ENCODE data around the gene PLCL1.

Gene PLCL1

DNA sequence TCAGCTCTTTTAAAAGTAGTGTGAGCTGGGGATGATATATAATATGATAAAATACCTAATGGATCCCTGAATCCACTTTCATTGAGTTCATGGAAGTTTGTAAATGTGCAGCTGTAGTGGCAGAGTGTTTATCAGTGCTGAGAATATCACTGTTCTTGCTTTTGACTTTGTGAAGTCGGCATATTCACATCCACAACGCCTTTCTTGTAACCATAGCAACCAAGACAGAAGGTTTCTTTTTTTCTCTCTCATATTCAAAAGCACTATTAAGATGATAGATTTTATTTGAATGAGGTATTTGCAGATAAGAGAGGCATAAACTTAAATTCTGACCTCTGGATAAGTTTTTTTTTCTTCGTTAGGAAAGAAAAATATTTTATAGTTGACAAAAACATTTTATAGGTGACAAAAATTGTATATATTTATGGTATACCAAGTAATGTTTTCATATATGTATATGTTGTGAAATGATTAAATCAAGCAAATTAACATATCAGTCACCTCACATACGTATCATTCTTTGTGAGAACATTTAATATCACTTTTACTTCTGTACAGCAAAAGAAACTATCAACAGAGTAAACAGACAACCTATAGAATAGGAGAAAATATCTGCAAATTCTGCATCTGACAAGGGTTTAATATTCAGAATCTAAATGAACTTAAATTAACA lies 130.0 kb downstream of the PLCL1 start:
- TF ChIP-seq, protein P1, sequence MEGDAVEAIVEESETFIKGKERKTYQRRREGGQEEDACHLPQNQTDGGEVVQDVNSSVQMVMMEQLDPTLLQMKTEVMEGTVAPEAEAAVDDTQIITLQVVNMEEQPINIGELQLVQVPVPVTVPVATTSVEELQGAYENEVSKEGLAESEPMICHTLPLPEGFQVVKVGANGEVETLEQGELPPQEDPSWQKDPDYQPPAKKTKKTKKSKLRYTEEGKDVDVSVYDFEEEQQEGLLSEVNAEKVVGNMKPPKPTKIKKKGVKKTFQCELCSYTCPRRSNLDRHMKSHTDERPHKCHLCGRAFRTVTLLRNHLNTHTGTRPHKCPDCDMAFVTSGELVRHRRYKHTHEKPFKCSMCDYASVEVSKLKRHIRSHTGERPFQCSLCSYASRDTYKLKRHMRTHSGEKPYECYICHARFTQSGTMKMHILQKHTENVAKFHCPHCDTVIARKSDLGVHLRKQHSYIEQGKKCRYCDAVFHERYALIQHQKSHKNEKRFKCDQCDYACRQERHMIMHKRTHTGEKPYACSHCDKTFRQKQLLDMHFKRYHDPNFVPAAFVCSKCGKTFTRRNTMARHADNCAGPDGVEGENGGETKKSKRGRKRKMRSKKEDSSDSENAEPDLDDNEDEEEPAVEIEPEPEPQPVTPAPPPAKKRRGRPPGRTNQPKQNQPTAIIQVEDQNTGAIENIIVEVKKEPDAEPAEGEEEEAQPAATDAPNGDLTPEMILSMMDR (IDR thresholded peaks at IDR 0.05; ENCODE audit: extremely low read depth, missing control alignments), result no peak
- DNase-seq (ENCODE audit: low spot score), result no peak

DNA sequence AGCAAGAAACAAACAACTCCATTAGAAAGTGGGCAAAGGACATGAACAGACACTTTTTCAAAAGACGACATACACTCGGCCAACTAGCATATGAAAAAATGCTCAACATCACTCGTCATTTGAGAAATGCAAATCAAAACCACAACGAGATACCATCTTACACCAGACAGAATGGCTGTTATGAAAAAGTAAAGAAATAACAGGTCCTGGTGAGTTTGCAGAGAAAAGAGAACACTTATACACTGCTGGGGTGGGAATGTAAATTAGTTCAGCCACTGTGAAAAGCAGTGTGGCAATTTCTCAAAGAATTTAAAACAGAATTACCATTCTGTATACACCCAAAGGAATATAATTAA lies 130.5 kb downstream of the PLCL1 start:
- TF ChIP-seq, protein P1 (IDR thresholded peaks at IDR 0.05; ENCODE audit: extremely low read depth, missing control alignments), result no peak
- DNase-seq (ENCODE audit: low spot score), result no peak

DNA sequence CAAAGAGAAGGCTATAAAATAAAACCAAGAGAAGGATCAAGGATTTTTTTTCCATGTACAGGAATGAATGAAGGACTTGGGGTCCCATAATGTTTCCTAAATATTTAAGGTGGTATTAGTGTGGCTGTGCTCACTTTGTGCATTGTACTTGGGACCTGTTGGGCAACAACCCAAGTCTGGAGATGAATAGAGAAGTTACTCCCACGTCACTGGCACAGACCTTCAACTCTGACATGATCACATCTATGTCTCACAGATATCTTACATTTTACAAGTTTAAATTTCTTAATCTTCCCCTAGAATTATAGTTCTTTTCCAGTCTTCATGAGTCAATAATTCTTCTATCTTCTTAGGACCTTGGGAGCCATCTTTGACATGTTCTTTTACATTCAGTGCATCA lies 133.4 kb downstream of the PLCL1 start:
- DNase-seq (ENCODE audit: low spot score), result no peak
- TF ChIP-seq, protein P1 (IDR thresholded peaks at IDR 0.05; ENCODE audit: extremely low read depth, missing control alignments), result no peak

GRCh38 chr2:197938555-197938954 lies 134.2 kb downstream of the PLCL1 start:
- TF ChIP-seq, protein P1 (IDR thresholded peaks at IDR 0.05; ENCODE audit: extremely low read depth, missing control alignments), result no peak
- no peak for DNase-seq (ENCODE audit: low spot score)

GRCh38 chr2:197939787-197940186 lies 135.4 kb downstream of the PLCL1 start:
- TF ChIP-seq, protein P1 (IDR thresholded peaks at IDR 0.05; ENCODE audit: extremely low read depth, missing control alignments), result no peak
- no peak for DNase-seq (ENCODE audit: low spot score)

DNA sequence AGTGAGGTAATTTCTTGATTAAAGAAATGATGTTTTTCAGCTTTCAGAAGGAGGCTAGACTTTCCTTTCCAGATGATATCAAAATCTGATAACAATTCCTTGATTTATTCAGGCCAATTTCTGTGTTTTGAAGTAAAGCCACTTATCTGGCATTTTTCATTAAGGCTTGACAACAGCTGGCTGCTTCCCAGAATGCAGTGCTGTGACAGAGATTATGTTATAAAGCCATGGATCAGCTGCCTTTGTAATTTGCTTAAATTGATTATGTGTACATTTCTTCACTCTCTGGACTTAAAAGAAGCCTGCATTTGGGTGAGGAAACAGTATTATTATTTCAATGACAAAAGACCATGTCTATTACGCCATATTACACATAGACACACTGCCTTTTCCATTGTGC lies 136.0 kb downstream of the PLCL1 start:
- no peak for DNase-seq (ENCODE audit: low spot score)
- TF ChIP-seq, protein P1 (IDR thresholded peaks at IDR 0.05; ENCODE audit: extremely low read depth, missing control alignments), result no peak

- DNase-seq (ENCODE audit: low spot score), result no peak
- TF ChIP-seq, protein P1 (IDR thresholded peaks at IDR 0.05; ENCODE audit: extremely low read depth, missing control alignments), result no peak
These were observed 137.3 kb downstream of the PLCL1 start for GRCh38 chr2:197941715-197942114.
